AG09309 (cell line): ENCODE data around the gene SIDT1.

Experiments
- DNase-seq: peaks from one replicate; pipeline ENCODE4 v3.0.0-alpha.2; 2010; ENCODE audit warnings: low read depth
- H3K4me3 ChIP-seq: 2 replicates; pipeline ENCODE4 v1.5.1; 2011; ENCODE audit warnings: mild to moderate bottlenecking, low read depth, low read length, moderate library complexity; ENCODE audit not compliant: control insufficient read depth
- CTCF ChIP-seq: IDR thresholded peaks from 2 replicates; pipeline ENCODE4 v1.5.1; 2011; ENCODE audit warnings: mild to moderate bottlenecking, low read depth, low read length, inconsistent platforms; ENCODE audit not compliant: insufficient read depth, control insufficient read depth; ENCODE audit errors: missing control alignments

Gene SIDT1

GRCh38 chr3:113649174-113649845, 117.0 kb downstream of the SIDT1 start:
- no peak overlapping the region for H3K4me3 ChIP-seq
- no peak for TF ChIP-seq CTCF
- DNase-seq, result no peak

DNA sequence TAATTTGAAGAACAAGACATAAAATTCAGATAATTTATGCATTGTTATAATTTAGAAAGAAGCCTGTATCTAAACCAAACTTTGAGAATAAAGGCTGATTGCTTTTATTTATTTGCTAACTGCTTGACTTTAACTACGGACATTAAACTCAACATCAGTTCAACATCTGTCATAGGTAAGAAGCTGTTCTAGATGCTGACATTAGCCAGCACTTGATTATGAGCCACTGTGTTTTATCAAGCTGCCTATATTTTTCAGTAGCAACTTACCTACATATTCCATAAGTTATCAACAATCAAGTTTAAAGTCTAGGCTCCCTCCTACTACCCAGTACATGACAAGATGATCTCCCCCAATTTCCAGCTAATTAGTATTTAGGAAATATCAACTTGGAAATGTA, 122.0 kb downstream of the SIDT1 start:
- H3K4me3 ChIP-seq, result no peak overlapping the region
- no peak for TF ChIP-seq CTCF
- no peak for DNase-seq

DNA sequence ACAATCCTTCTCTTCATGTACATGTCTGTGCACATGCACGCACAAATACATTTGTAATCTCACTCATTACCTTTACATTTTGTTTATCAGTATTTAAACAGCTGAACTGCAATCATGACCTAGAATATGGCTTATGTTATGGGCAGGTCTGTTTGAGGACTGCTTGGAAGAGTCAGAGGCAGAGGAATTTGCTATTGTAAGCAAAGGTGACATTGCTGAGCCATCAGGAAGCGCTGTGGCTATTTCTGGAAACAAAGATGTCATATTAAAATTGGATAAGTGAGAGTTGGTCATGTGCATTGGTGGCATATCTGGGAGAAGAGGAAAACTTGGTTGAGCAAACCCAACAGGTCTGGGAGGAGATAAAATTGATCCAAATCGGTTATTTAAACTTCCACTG, 122.5 kb downstream of the SIDT1 start:
- no peak for TF ChIP-seq CTCF
- no peak overlapping the region for H3K4me3 ChIP-seq
- no peak for DNase-seq

DNA sequence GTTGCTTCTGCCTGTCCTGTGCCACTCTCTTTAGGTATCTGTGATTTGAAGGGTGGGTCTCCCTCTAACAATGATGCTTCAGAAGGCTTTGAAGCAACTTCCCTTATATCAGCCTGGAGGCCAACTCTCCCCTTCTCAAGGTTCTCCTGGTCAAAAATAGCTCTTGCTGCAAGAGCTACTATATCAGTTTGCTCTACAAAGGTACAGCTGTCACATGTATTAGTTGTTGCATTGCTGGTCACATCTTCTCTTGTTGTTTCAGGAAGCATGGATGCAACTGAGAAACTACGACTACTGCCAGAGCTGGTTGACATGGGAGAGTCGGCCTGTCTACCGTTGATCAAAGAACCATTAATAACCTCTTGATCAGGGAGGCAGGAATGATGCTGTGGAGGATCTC, 125.8 kb downstream of the SIDT1 start:
- TF ChIP-seq CTCF, result no peak
- H3K4me3 ChIP-seq, result no peak overlapping the region
- no peak for DNase-seq

- DNase-seq, result no peak
- no peak overlapping the region for H3K4me3 ChIP-seq
- no peak for TF ChIP-seq CTCF
Observed at GRCh38 chr3:113659101-113659541, 126.8 kb downstream of the SIDT1 start.

- no peak for TF ChIP-seq CTCF
- no peak overlapping the region for H3K4me3 ChIP-seq
- DNase-seq, result no peak
Observed at GRCh38 chr3:113659996-113660395, 127.6 kb downstream of the SIDT1 start.
